K562 (cell line): ENCODE measurements around the gene COQ8B. TPM values are rescaled to one million over a fixed set of nuclear protein-coding genes. Genes with fewer than 3 reads are reported as not detected.

Experiments used
- ATF4 ChIP-seq: fragments of 450-650 bp; formaldehyde crosslinking; IDR thresholded peaks from 2 replicates; pipeline ENCODE4 v1.4.0; 2022; ENCODE audit warnings: mild to moderate bottlenecking, moderate library complexity
- STAT6 ChIP-seq: sonication (generic); formaldehyde crosslinking; IDR thresholded peaks from 2 replicates; pipeline ENCODE4 v1.8.1; 2023; ENCODE audit warnings: mild to moderate bottlenecking, missing genetic modification reagents
- ZFP1 ChIP-seq: fragments of 450-650 bp; formaldehyde crosslinking; IDR thresholded peaks from 2 replicates; pipeline ENCODE4 v1.4.0; 2020; ENCODE audit warnings: mild to moderate bottlenecking, mixed read lengths
- ZNF592 ChIP-seq: fragments of 450-650 bp; IDR thresholded peaks from 2 replicates; pipeline ENCODE4 v1.6.1; 2017; ENCODE audit warnings: antibody characterized with exemption, mild to moderate bottlenecking
- polyA plus RNA-seq, 8 experiments: library from polyadenylated mRNA; depleted of rRNA in 4 of 8; stranded (reverse) in 5 of 8; unstranded in 3 of 8; fragments of >200 nt; fragmentation: Nextera tagmentation in 2 of 8; fragmentation: Illumina TruSeq in 1 of 8; extraction: Ambion mirVana in 2 of 8; extraction: Trizol in 1 of 8; gene quantifications; 2 replicates each; pipeline versions ENCODE4 v1.2.1 to v1.2.3, GENCODE V29; 2011 to 2014; ENCODE audit warnings: inconsistent platforms in 1 of 8, missing spikeins in 1 of 8
- total RNA-seq, 7 experiments: library from RNA; depleted of rRNA in 6 of 7; stranded (reverse); fragments of >200 nt in 6 of 7; fragmentation: Illumina TruSeq in 2 of 7; extraction: Trizol in 2 of 7; gene quantifications; 2 replicates each; pipeline versions ENCODE4 v1.2.1 to v1.2.3, GENCODE V29; 2011 to 2021; ENCODE audit warnings: low replicate concordance in 1 of 7

Gene COQ8B
- total and polyA plus RNA-seq, 9 of the 15 experiments (the other 6 are each of a cell fraction or from before 2014, with no cell fraction given): 0.41 to 32.3 (median 12.9) TPM

GRCh38 chr19:40762754-40763470, 46.2 kb upstream of the COQ8B start (continued):
- TF ChIP-seq STAT6 (CRISPR knock-in tag) (no peak), ZFP1 (CRISPR knock-in tag) (no peak), ZNF592 (no peak), ATF4 (CRISPR knock-in tag) (no peak)
